OCI-LY7 (cell line): ENCODE data around the gene THSD7A.

Experiments
- EZH2phosphoT487 ChIP-seq: fragments of 200-600 bp; sonication (generic); IDR thresholded peaks from 2 replicates; pipeline ENCODE4 v1.6.1; 2018; ENCODE audit warnings: low read depth, borderline replicate concordance, mild to moderate bottlenecking, mixed run types, antibody characterized with exemption, low read length, moderate library complexity, mixed read lengths
- TF ChIP-seq, protein P1 (sequence below): fragments of 200-600 bp; sonication (generic); conservative IDR thresholded peaks from 2 replicates; pipeline ENCODE4 v1.5.1; 2014; ENCODE audit warnings: mild to moderate bottlenecking, antibody characterized with exemption, low read length, moderate library complexity, mixed read lengths

DNA sequence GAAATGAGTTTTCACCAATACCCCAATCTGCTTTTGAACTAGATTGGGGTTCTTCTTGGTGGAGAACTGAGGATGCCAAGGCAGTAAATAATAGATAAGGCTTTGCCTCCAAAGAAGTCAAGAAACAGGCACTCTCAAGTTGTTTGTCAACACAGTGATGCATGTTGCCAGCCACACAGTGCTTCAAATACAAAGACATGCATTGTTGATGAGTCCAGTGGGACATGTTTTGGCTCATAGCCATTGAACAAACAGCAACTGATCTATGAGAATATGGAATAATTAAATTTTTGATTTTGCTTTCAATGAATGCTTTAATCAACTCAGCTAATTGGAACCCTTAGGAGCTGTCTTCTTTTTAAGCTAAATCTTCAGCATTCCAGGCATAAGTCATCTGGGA, 346.4 kb downstream of the THSD7A start:
- TF ChIP-seq, protein P1, sequence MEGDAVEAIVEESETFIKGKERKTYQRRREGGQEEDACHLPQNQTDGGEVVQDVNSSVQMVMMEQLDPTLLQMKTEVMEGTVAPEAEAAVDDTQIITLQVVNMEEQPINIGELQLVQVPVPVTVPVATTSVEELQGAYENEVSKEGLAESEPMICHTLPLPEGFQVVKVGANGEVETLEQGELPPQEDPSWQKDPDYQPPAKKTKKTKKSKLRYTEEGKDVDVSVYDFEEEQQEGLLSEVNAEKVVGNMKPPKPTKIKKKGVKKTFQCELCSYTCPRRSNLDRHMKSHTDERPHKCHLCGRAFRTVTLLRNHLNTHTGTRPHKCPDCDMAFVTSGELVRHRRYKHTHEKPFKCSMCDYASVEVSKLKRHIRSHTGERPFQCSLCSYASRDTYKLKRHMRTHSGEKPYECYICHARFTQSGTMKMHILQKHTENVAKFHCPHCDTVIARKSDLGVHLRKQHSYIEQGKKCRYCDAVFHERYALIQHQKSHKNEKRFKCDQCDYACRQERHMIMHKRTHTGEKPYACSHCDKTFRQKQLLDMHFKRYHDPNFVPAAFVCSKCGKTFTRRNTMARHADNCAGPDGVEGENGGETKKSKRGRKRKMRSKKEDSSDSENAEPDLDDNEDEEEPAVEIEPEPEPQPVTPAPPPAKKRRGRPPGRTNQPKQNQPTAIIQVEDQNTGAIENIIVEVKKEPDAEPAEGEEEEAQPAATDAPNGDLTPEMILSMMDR = no peak
- TF ChIP-seq EZH2phosphoT487 = no peak
